Mesendoderm (in vitro differentiated cells): ENCODE measurements around the gene GNB1L.

Source experiments
- DNase-seq: peaks from one replicate; pipeline ENCODE4 v3.0.0; 2013
- H2AK5ac ChIP-seq: 2 replicates; pipeline ENCODE4 v1.6.1; 2013; ENCODE audit warnings: low read length, inconsistent platforms
- H2BK120ac ChIP-seq: 2 replicates; pipeline ENCODE4 v1.6.1; 2013; ENCODE audit warnings: low read depth, mild to moderate bottlenecking, low read length, moderate library complexity, mixed read lengths
- H2BK15ac ChIP-seq: replicated peaks from 2 replicates; pipeline ENCODE4 v1.6.1; 2013; ENCODE audit warnings: low read depth, mild to moderate bottlenecking, moderate library complexity
- H2BK5ac ChIP-seq: 2 replicates; pipeline ENCODE4 v1.6.1; 2013; ENCODE audit warnings: low read length, inconsistent platforms
- H3K18ac ChIP-seq: 2 replicates; pipeline ENCODE4 v1.6.1; 2013; ENCODE audit warnings: mild to moderate bottlenecking, low read length, mixed read lengths
- H3K23ac ChIP-seq: one replicate; pipeline ENCODE4 v1.6.1; 2013; ENCODE audit warnings: low read length
- H3K27ac ChIP-seq: 2 replicates; pipeline ENCODE4 v1.5.1; 2013; ENCODE audit warnings: low read depth, mild to moderate bottlenecking, inconsistent platforms, low read length, moderate library complexity
- H3K27me3 ChIP-seq: 2 replicates; pipeline ENCODE4 v1.6.1; 2013; ENCODE audit warnings: low read length, control low read depth, mild to moderate bottlenecking, inconsistent platforms; ENCODE audit not compliant: insufficient read depth, poor library complexity
- H3K36me3 ChIP-seq: 2 replicates; pipeline ENCODE4 v1.6.1; 2013; ENCODE audit warnings: low read length, inconsistent platforms; ENCODE audit not compliant: control insufficient read depth, insufficient read depth
- H3K4ac ChIP-seq: one replicate; pipeline ENCODE4 v1.6.1; 2013; ENCODE audit warnings: low read depth, mild to moderate bottlenecking, low read length, moderate library complexity
- H3K4me1 ChIP-seq: 2 replicates; pipeline ENCODE4 v1.6.1; 2013; ENCODE audit warnings: low read depth, low read length, inconsistent platforms; ENCODE audit not compliant: control insufficient read depth
- H3K4me2 ChIP-seq: 2 replicates; pipeline ENCODE4 v1.6.1; 2013; ENCODE audit warnings: low read length
- H3K4me3 ChIP-seq: 2 replicates; pipeline ENCODE4 v1.5.1; 2013; ENCODE audit warnings: mild to moderate bottlenecking, low read length
- H3K56ac ChIP-seq: one replicate; pipeline ENCODE4 v1.6.1; 2013; ENCODE audit warnings: low read length
- H3K79me1 ChIP-seq: 2 replicates; pipeline ENCODE4 v1.6.1; 2013; ENCODE audit warnings: low read length, inconsistent platforms
- H3K79me2 ChIP-seq: 2 replicates; pipeline ENCODE4 v1.6.1; 2013; ENCODE audit warnings: mild to moderate bottlenecking, low read length; ENCODE audit not compliant: control insufficient read depth, insufficient read depth
- H3K9ac ChIP-seq: 2 replicates; pipeline ENCODE4 v1.6.1; 2013; ENCODE audit warnings: low read length, inconsistent platforms
- H4K5ac ChIP-seq: one replicate; pipeline ENCODE4 v1.6.1; 2013; ENCODE audit warnings: low read length
- H4K8ac ChIP-seq: one replicate; pipeline ENCODE4 v1.6.1; 2013; ENCODE audit warnings: low read depth, mild to moderate bottlenecking, control low read depth, low read length, moderate library complexity
- WGBS: extraction: QIAGEN DNeasy Blood & Tissue Kit; methylation state at CpG from one replicate; pipeline ENCODE4 v1.1.7; 2013; ENCODE audit warnings: low lambda C conversion rate, missing lambda C conversion rate; ENCODE audit not compliant: insufficient coverage; ENCODE audit errors: extremely low coverage; 5-methylcytosine and 5-hydroxymethylcytosine counted together

The GNB1L gene

GRCh38 chr22:19811811-19812771 is 42.6 kb downstream of the GNB1L start:
- H3K4me3 ChIP-seq = no peak overlapping the region
- no peak overlapping the region for H4K5ac ChIP-seq
- H3K4me1 ChIP-seq = no peaks in the 10 kb centered on the region
- H2BK5ac ChIP-seq = no peak overlapping the region
- H3K9ac ChIP-seq = no peak overlapping the region
- no peaks in the 10 kb centered on the region for H3K79me1 ChIP-seq
- no peak overlapping the region for H4K8ac ChIP-seq
- no peak overlapping the region for H2BK15ac ChIP-seq
- H2AK5ac ChIP-seq = no peak overlapping the region
- no peaks in the 10 kb centered on the region for H3K79me2 ChIP-seq
- no peak overlapping the region for H3K27ac ChIP-seq
- H3K18ac ChIP-seq = no peak overlapping the region
- H2BK120ac ChIP-seq = no peak overlapping the region
- no peaks in the 10 kb centered on the region for H3K27me3 ChIP-seq
- H3K4me2 ChIP-seq = no peak overlapping the region
- H3K36me3 ChIP-seq = no peaks in the 10 kb centered on the region
- H3K56ac ChIP-seq = no peak overlapping the region
- no peak overlapping the region for H3K4ac ChIP-seq
- no CpG with 5 or more reads among the region's 36 CpGs for WGBS
- no peak overlapping the region for H3K23ac ChIP-seq
- no peak for DNase-seq

DNA sequence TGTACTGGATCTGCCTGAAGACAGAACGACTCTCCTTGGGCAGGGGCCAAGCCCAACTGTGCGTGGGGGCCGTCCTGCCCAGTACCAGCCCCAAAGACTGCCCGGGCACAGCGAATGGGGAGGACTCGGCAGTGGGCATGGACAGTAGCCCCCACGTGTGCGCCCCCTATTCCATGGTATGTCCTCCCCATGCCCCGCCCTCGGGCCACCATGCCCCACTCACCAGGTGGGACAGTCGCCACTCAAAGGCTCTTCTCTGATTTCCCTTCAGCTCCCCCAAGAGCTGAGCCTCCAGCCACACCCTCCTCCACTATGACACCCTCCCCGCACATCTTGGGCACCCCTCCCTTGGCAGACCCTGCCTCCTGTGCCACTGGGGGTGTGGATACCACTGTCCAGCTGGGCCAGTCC is 43.5 kb downstream of the GNB1L start:
- no peak overlapping the region for H3K4ac ChIP-seq
- no peaks in the 10 kb centered on the region for H3K27me3 ChIP-seq
- no peak overlapping the region for H2BK15ac ChIP-seq
- no peak overlapping the region for H2BK5ac ChIP-seq
- H3K36me3 ChIP-seq = no peaks in the 10 kb centered on the region
- WGBS = no CpG with 5 or more reads among the region's 12 CpGs
- DNase-seq = no peak
- H3K79me2 ChIP-seq = no peaks in the 10 kb centered on the region
- no peak overlapping the region for H3K9ac ChIP-seq
- no peak overlapping the region for H3K4me2 ChIP-seq
- no peak overlapping the region for H3K4me3 ChIP-seq
- H3K56ac ChIP-seq = no peak overlapping the region
- H4K5ac ChIP-seq = no peak overlapping the region
- no peak overlapping the region for H4K8ac ChIP-seq
- no peak overlapping the region for H2AK5ac ChIP-seq
- no peak overlapping the region for H3K23ac ChIP-seq
- no peaks in the 10 kb centered on the region for H3K4me1 ChIP-seq
- H3K18ac ChIP-seq = no peak overlapping the region
- no peak overlapping the region for H3K27ac ChIP-seq
- H2BK120ac ChIP-seq = no peak overlapping the region
- no peaks in the 10 kb centered on the region for H3K79me1 ChIP-seq

DNA sequence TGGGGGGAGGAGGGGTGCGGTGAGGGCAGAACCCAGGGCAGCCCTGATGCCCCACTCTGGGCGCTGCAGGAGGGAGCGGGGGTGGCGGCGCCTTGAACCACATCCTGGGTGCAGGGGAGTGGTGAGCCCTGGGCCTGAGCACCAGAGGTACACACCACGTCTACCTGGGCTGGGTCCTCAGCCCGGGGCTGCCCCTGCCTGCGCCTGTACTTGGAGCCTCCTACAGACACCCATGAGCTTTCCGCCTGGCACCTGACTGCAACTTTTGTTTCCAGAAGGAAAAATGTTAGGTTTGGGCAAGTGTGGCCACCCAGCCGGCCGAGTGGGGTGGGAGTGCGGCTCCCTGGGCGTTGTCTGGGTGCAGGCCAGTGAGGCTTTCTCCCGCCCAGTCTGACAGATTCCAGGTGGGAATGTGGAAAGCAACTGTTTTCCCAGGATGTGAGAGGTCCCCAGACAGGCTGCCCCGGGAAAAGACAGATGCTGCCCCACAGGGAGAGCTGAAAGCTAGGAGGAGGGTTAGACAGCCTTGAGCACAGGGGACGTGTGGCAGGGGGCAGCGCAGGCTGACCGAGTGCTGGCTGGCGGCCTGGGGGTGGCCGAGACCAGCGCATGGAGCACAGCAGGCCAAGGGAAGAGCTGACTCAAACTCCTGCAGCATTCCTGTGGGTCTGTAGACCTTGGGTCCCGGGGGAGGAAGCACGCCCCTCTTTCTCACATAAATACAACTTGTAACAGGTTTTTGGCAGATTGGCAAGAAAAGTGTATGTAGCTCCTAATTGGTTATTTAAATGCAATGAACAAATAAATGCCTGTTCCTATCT is 44.1 kb downstream of the GNB1L start:
- Histone ChIP-seq H3K56ac (no peak overlapping the region), H3K79me1 (no peaks in the 10 kb centered on the region), H3K27me3 (no peaks in the 10 kb centered on the region), H3K4me3 (no peak overlapping the region), H3K4ac (no peak overlapping the region), H3K4me1 (no peaks in the 10 kb centered on the region), H2BK15ac (no peak overlapping the region), H4K5ac (no peak overlapping the region), H3K36me3 (no peaks in the 10 kb centered on the region), H3K9ac (no peak overlapping the region), H3K79me2 (no peaks in the 10 kb centered on the region), H3K18ac (no peak overlapping the region), H2BK5ac (no peak overlapping the region), H2AK5ac (no peak overlapping the region), H3K4me2 (no peak overlapping the region), H3K27ac (no peak overlapping the region), H4K8ac (no peak overlapping the region), H2BK120ac (no peak overlapping the region), H3K23ac (no peak overlapping the region)
- WGBS = no CpG with 5 or more reads among the region's 23 CpGs
- DNase-seq = peak; percentile 21

- H3K27me3 ChIP-seq = no peaks in the 10 kb centered on the region
- no peaks in the 10 kb centered on the region for H3K36me3 ChIP-seq
- H2AK5ac ChIP-seq = no peak overlapping the region
- H3K9ac ChIP-seq = no peak overlapping the region
- H2BK5ac ChIP-seq = no peak overlapping the region
- no peaks in the 10 kb centered on the region for H3K4me1 ChIP-seq
- H4K5ac ChIP-seq = no peak overlapping the region
- H3K79me1 ChIP-seq = no peaks in the 10 kb centered on the region
- no peak overlapping the region for H3K18ac ChIP-seq
- H2BK15ac ChIP-seq = no peak overlapping the region
- H4K8ac ChIP-seq = no peak overlapping the region
- H3K56ac ChIP-seq = no peak overlapping the region
- no peak overlapping the region for H3K4me2 ChIP-seq
- no peak for DNase-seq
- WGBS = no CpG with 5 or more reads among the region's 3 CpGs
- no peak overlapping the region for H2BK120ac ChIP-seq
- no peak overlapping the region for H3K4ac ChIP-seq
- H3K79me2 ChIP-seq = no peaks in the 10 kb centered on the region
- no peak overlapping the region for H3K23ac ChIP-seq
- H3K4me3 ChIP-seq = no peak overlapping the region
- no peak overlapping the region for H3K27ac ChIP-seq
Observed at GRCh38 chr22:19809741-19810140, 44.9 kb downstream of the GNB1L start.

DNA sequence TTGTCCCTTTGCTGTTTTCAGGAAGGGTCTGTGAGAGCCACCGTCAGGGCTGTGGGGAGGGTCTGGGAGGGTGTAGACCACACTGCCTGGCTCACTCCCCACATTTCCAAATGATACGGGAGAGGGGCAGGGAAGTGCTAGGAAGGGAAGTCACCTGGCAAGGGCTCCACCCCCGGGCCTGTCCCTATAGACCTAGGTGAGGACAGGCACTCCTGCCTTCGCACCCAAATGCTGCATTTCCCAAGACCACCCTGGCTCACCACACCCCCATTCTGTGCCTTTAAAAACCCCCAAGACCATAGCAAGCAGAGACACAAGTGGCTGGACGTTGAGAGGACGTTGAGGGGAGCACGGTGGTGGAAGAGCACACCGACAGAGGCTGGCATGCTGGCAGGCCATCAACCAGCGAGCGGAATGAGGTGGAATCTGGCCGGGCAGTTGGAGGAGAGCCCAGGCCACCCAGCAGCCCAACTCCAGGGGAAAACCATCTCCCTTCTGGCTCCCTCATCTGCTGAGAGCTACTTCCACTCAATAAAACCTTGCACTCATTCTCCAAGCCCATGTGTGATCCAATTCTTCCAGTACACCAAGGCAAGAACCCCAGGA is 45.7 kb downstream of the GNB1L start:
- H3K23ac ChIP-seq = no peak overlapping the region
- no peak overlapping the region for H3K4ac ChIP-seq
- no peak overlapping the region for H3K27ac ChIP-seq
- no peak overlapping the region for H3K56ac ChIP-seq
- H3K9ac ChIP-seq = no peak overlapping the region
- no peak overlapping the region for H3K4me3 ChIP-seq
- WGBS = no CpG with 5 or more reads among the region's 11 CpGs
- no peak overlapping the region for H2BK15ac ChIP-seq
- H3K4me2 ChIP-seq = no peak overlapping the region
- H3K36me3 ChIP-seq = no peaks in the 10 kb centered on the region
- no peaks in the 10 kb centered on the region for H3K4me1 ChIP-seq
- no peaks in the 10 kb centered on the region for H3K79me2 ChIP-seq
- no peak overlapping the region for H2AK5ac ChIP-seq
- no peak overlapping the region for H2BK5ac ChIP-seq
- no peak for DNase-seq
- no peak overlapping the region for H4K5ac ChIP-seq
- no peaks in the 10 kb centered on the region for H3K79me1 ChIP-seq
- no peak overlapping the region for H3K18ac ChIP-seq
- no peak overlapping the region for H4K8ac ChIP-seq
- no peaks in the 10 kb centered on the region for H3K27me3 ChIP-seq
- H2BK120ac ChIP-seq = no peak overlapping the region
